GM23338 (cell line): Measurements from ENCODE around the gene CABLES2. TPM values are rescaled to one million over a fixed set of nuclear protein-coding genes. Genes with fewer than 3 reads are reported as not detected.

Experiments
- ATAC-seq: fragments of 200-7000 bp; cut with Tn5 transposase; 3 replicates; pipeline ENCODE4 v1.9.1; 2020
- DNase-seq: peaks from one replicate; pipeline ENCODE4 v3.0.0-alpha.2; 2015; ENCODE audit warnings: low spot score
- H2AFZ ChIP-seq: fragments of 200-600 bp; sonication (generic); 2 replicates; pipeline ENCODE4 v1.8.0; 2016; ENCODE audit warnings: antibody characterized with exemption, mild to moderate bottlenecking, moderate library complexity
- H3F3A ChIP-seq: fragments of 200-600 bp; sonication (generic); replicated peaks from 2 replicates; pipeline ENCODE4 v1.8.0; 2017; ENCODE audit warnings: antibody characterized with exemption, mixed run types, low read depth
- H3K27ac ChIP-seq: fragments of 200-600 bp; sonication (generic); 2 replicates; pipeline ENCODE4 v1.6.1; 2016; ENCODE audit warnings: low read depth
- H3K27me3 ChIP-seq: fragments of 200-600 bp; sonication (generic); 2 replicates; pipeline ENCODE4 v1.8.0; 2016; ENCODE audit warnings: mild to moderate bottlenecking, mixed run types, moderate library complexity; ENCODE audit not compliant: insufficient read depth
- H3K36me3 ChIP-seq: fragments of 200-600 bp; sonication (generic); 2 replicates; pipeline ENCODE4 v1.8.0; 2016; ENCODE audit warnings: mild to moderate bottlenecking; ENCODE audit not compliant: insufficient read depth
- H3K4me1 ChIP-seq: fragments of 200-600 bp; sonication (generic); 2 replicates; pipeline ENCODE4 v1.8.0; 2016; ENCODE audit warnings: mild to moderate bottlenecking, moderate library complexity; ENCODE audit not compliant: insufficient read depth
- H3K4me2 ChIP-seq: fragments of 200-600 bp; sonication (generic); 2 replicates; pipeline ENCODE4 v1.7.1; 2017; ENCODE audit warnings: mixed run types
- H3K4me3 ChIP-seq: fragments of 200-600 bp; sonication (generic); 2 replicates; pipeline ENCODE4 v1.6.1; 2016; ENCODE audit warnings: mixed run types
- H3K79me2 ChIP-seq: fragments of 200-600 bp; sonication (generic); replicated peaks from 2 replicates; pipeline ENCODE4 v1.8.0; 2017; ENCODE audit warnings: mild to moderate bottlenecking; ENCODE audit not compliant: insufficient read depth
- H3K9me2 ChIP-seq: fragments of 200-600 bp; sonication (generic); 2 replicates; pipeline ENCODE4 v1.8.0; 2017; ENCODE audit not compliant: insufficient read depth
- H4K20me1 ChIP-seq: fragments of 200-600 bp; sonication (generic); replicated peaks from 2 replicates; pipeline ENCODE4 v1.8.0; 2017; ENCODE audit warnings: mild to moderate bottlenecking; ENCODE audit not compliant: insufficient read depth
- H3K27ac Mint-ChIP-seq: 2 replicates; pipeline ENCODE4 v1.8.0; 2020; ENCODE audit warnings: inconsistent platforms, mild to moderate bottlenecking, moderate library complexity, mixed read lengths
- H3K27me3 Mint-ChIP-seq: 3 replicates; pipeline ENCODE4 v1.8.0; 2022; ENCODE audit warnings: low read depth, mild to moderate bottlenecking, moderate library complexity, mixed read lengths, inconsistent platforms; ENCODE audit not compliant: insufficient read depth, poor library complexity
- H3K36me3 Mint-ChIP-seq: 3 replicates; pipeline ENCODE4 v1.8.0; 2021; ENCODE audit warnings: low read depth, mild to moderate bottlenecking, inconsistent platforms, moderate library complexity, mixed read lengths
- H3K4me1 Mint-ChIP-seq: 3 replicates; pipeline ENCODE4 v1.8.0; 2020; ENCODE audit warnings: mild to moderate bottlenecking, inconsistent platforms, mixed read lengths
- H3K4me3 Mint-ChIP-seq: 3 replicates; pipeline ENCODE4 v1.8.0; 2021; ENCODE audit warnings: moderate library complexity, mild to moderate bottlenecking, inconsistent platforms, mixed read lengths
- H3K9me3 Mint-ChIP-seq: 3 replicates; pipeline ENCODE4 v1.8.0; 2020; ENCODE audit warnings: moderate library complexity, mild to moderate bottlenecking, inconsistent platforms, mixed read lengths
- CTCF ChIP-seq, 2 experiments: fragments of 200-600 bp in 1 of 2; sonication (generic) in 1 of 2; conservative IDR thresholded peaks; 2 replicates each; pipeline versions ENCODE4 v1.5.1 to v1.6.1; 2016 to 2017; ENCODE audit warnings: antibody characterized with exemption in 2 of 2, low read depth in 2 of 2, mild to moderate bottlenecking in 2 of 2, moderate library complexity in 1 of 2
- ETS1 ChIP-seq: IDR thresholded peaks from 2 replicates; pipeline ENCODE4 v1.6.1; 2016; ENCODE audit warnings: antibody characterized with exemption
- EZH2 ChIP-seq: fragments of 200-600 bp; sonication (generic); IDR thresholded peaks from one replicate; pipeline ENCODE4 v1.8.0; 2017; ENCODE audit warnings: antibody characterized with exemption, mild to moderate bottlenecking, low read depth; ENCODE audit not compliant: unreplicated experiment
- EZH2phosphoT487 ChIP-seq: fragments of 200-600 bp; sonication (generic); IDR thresholded peaks from one replicate; pipeline ENCODE4 v1.8.1; 2018; ENCODE audit warnings: antibody characterized with exemption; ENCODE audit not compliant: unreplicated experiment
- REST ChIP-seq: IDR thresholded peaks from one replicate; pipeline ENCODE4 v1.6.1; 2018; ENCODE audit warnings: antibody characterized with exemption; ENCODE audit not compliant: unreplicated experiment
- STAT1 ChIP-seq: IDR thresholded peaks from one replicate; pipeline ENCODE4 v1.6.1; 2016; ENCODE audit warnings: antibody characterized with exemption; ENCODE audit not compliant: unreplicated experiment
- polyA plus RNA-seq: library from polyadenylated mRNA; unstranded; fragments of >200 nt; fragmentation: Nextera tagmentation; extraction: Ambion mirVana; gene quantifications from 2 replicates; pipeline ENCODE4 v1.2.1, GENCODE V29; 2016
- total RNA-seq: library from RNA; depleted of rRNA; stranded (reverse); fragments of >200 nt; shearing (Covaris generic); gene quantifications from 2 replicates; pipeline ENCODE4 v1.2.3, GENCODE V29; 2014

Gene CABLES2
- total and polyA plus RNA-seq, 2 experiments from 2014 or later: 4.3 to 12.7 TPM

GRCh38 chr20:62404112-62404665 lies 2.9 kb downstream of the CABLES2 start (continued):
- no peak for TF ChIP-seq REST

- no peaks in the 10 kb centered on the region for H3K9me2 ChIP-seq
- no peak overlapping the region for H3K4me3 ChIP-seq
- H3K27ac ChIP-seq: no peak overlapping the region
- no peaks in the 10 kb centered on the region; the same call in none of the 2 replicates for H4K20me1 ChIP-seq
- H3F3A ChIP-seq: no peaks in the 10 kb centered on the region
- no peaks in the 10 kb centered on the region; the same call in 1 of the 2 replicates for H3K4me1 ChIP-seq
- peaks cover 10% of the 10 kb centered on the region for H3K27me3 Mint-ChIP-seq
- no peak overlapping the region for H3K27ac Mint-ChIP-seq
- no peaks in the 10 kb centered on the region for H3K27me3 ChIP-seq
- ATAC-seq (no peak), DNase-seq (no peak)
- peaks cover 17% of the 10 kb centered on the region for H3K4me1 Mint-ChIP-seq
- no peak overlapping the region for H3K4me2 ChIP-seq
- H3K4me3 Mint-ChIP-seq: no peak overlapping the region
- H3K79me2 ChIP-seq: no peaks in the 10 kb centered on the region
- no peaks in the 10 kb centered on the region for H3K9me3 Mint-ChIP-seq
- no peaks in the 10 kb centered on the region for H3K36me3 ChIP-seq
- TF ChIP-seq CTCF (conservative IDR thresholded peaks at IDR 0.05; ENCODE audit: low read depth in 2 of 2) (0 out of 4 replicates have a peak, but pooled peaks of 1 of the 2 experiments have one; percentile 13), EZH2phosphoT487 (no peak)
- H2AFZ ChIP-seq: no peak overlapping the region
- H3K36me3 Mint-ChIP-seq: peaks cover 5% of the 10 kb centered on the region; the same call in 1 of the 3 replicates
These were observed 3.8 kb downstream of the CABLES2 start for GRCh38 chr20:62403331-62403730.

GRCh38 chr20:62402456-62403150 lies 4.5 kb downstream of the CABLES2 start:
- Mint-ChIP-seq H3K27me3 (peaks cover 6% of the 10 kb centered on the region), H3K36me3 (peaks cover 12% of the 10 kb centered on the region), H3K4me3 (no peak overlapping the region), H3K27ac (no peak overlapping the region), H3K9me3 (peaks cover 4% of the 10 kb centered on the region; the same call in 2 of the 3 replicates), H3K4me1 (peaks cover 17% of the 10 kb centered on the region)
- Histone ChIP-seq H3K4me2 (no peak overlapping the region), H3K27ac (no peak overlapping the region), H3K79me2 (no peaks in the 10 kb centered on the region), H3F3A (no peaks in the 10 kb centered on the region), H2AFZ (no peak overlapping the region), H3K27me3 (no peaks in the 10 kb centered on the region), H3K9me2 (no peaks in the 10 kb centered on the region), H4K20me1 (no peaks in the 10 kb centered on the region; the same call in none of the 2 replicates), H3K36me3 (no peaks in the 10 kb centered on the region), H3K4me1 (no peaks in the 10 kb centered on the region; the same call in 1 of the 2 replicates), H3K4me3 (no peak overlapping the region)
- DNase-seq (no peak), ATAC-seq (no peak)
- TF ChIP-seq STAT1 (no peak), EZH2 (no peak), EZH2phosphoT487 (no peak), ETS1 (no peak)
